ENCODE data around the gene TRABD2B. TPM values are rescaled to one million over a fixed set of nuclear protein-coding genes. Genes with fewer than 3 reads are reported as not detected.

TRABD2B gene
- total RNA-seq, 2 experiments from 2014 or later: not detected

DNA sequence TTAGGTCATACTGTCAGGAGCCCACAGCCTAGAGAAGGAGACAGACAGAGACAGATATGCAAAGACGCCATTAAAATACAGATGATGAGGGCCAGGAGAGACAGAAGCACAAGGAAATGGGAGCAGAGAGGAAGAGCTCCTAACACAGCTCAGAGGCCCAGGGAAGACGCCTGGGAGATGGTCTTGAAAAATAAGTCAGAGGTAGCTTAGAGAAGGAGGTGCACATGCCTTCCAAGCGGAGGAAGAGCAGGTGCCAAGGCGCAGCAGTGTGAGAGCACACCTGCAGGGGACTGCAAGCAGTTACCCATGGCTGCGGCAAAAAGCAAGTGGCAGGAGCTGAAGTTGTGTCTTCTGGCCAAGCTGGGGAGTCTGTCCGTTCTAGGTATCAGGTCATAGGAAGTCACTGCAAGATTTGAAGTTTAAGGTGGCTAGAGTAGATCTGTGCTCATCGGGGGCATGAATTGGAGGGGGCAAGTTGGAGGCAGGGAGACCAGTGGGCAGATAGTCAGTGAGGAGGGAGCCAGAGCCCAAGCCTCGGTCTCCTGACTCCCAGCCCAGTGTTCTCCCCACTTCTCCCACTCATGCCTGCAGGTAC, 1.3 kb upstream of the TRABD2B start:
- Mint-ChIP-seq H3K4me1 (ENCODE audit: low read depth) (peaks cover 5% of the 10 kb centered on the region), H3K36me3 (ENCODE audit: low read depth) (peaks cover 3% of the 10 kb centered on the region), H3K27me3 (ENCODE audit: low read depth) (peaks cover 38% of the 10 kb centered on the region), H3K9me3 (ENCODE audit: insufficient read depth) (no peaks in the 10 kb centered on the region), H3K4me3 (no peak overlapping the region), H3K27ac (no peak overlapping the region)
- no peak for ATAC-seq
- CTCF ChIA-PET: interaction anchor here (1.2 to 2.9 kb wide), 6 partner anchors 9 to 63 kb away, joined by 3 to 22 read pairs (median 4); no protein-coding TSS in a partner anchor
- POLR2A ChIA-PET: no interaction called here
- DNase-seq: no peak

DNA sequence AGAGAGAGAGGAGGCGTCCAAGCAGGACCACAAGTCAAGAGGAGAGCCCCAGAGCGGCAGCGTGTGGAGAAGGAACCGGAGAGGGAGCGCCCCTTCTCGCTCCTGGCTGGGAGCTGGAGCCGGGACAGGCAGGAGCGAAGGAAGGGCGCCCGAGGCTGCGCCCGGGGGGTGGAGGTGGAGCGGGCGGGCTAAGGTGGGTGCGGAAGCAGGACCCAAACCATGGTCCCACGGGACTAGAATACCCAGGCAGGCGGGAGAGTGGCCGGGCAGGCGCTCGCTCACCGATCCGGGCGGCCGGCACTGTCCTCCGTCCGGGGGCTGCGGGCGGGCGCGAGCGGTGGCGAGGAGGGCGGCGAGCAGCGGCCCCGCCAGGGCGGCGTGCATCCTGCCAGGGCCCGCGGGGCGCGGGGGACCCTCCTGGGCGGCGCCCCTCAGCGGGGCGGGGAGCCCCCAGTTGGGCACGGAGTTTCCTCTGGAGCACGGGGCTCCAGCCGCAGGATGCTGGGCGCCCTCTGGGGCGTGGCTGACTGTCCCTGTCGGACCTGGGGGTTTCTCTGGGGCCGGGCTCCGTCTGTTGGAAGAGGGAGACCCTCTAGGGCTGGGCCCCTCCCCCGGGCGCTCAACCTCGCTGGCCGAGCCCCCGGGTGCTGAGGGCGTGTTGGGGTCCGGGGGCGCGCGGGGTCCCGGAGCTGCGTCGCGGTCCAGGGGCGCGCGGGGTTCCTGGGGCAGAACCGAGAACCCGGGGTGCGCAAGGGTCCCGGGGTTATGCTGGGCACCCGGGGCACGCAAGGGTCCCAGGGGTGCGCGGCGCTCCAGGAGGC, 569 bp downstream of the TRABD2B start:
- peaks cover 3% of the 10 kb centered on the region for H3K36me3 Mint-ChIP-seq (ENCODE audit: low read depth)
- H3K27me3 Mint-ChIP-seq (ENCODE audit: low read depth): peaks cover 32% of the 10 kb centered on the region
- no peak overlapping the region for H3K27ac Mint-ChIP-seq
- CTCF ChIA-PET: interaction anchor here (0.7 to 2.9 kb wide), 7 partner anchors 9 to 240 kb away, joined by 3 to 22 read pairs (median 3); no protein-coding TSS in a partner anchor
- peak overlapping the region; percentile 48 for H3K4me3 Mint-ChIP-seq
- ATAC-seq: no peak
- POLR2A ChIA-PET: no interaction called here
- H3K9me3 Mint-ChIP-seq (ENCODE audit: insufficient read depth): no peaks in the 10 kb centered on the region
- peaks cover 5% of the 10 kb centered on the region for H3K4me1 Mint-ChIP-seq (ENCODE audit: low read depth)
- DNase-seq: no peak

DNA sequence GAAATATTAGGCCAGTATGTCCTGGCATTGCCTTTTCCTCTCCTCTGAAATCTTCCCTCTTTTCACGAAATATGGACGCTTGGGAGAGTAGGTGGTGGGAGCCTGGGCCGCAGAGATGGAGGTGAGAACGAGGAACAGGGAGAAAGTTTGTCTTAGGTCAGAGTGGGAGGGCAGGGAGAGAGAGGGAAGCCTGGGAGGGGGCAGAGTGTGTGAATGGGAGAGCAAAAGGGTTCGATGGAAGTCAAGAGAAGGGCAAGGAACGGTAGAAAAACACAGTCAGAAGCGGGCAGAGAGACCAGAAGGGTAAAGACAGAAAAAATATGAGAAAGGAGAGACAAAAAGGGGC, 1.2 kb downstream of the TRABD2B start:
- no peak for DNase-seq
- Mint-ChIP-seq H3K4me1 (ENCODE audit: low read depth) (peaks cover 5% of the 10 kb centered on the region), H3K27me3 (ENCODE audit: low read depth) (peaks cover 35% of the 10 kb centered on the region), H3K27ac (no peak overlapping the region), H3K36me3 (ENCODE audit: low read depth) (peaks cover 3% of the 10 kb centered on the region), H3K9me3 (ENCODE audit: insufficient read depth) (no peaks in the 10 kb centered on the region), H3K4me3 (peak overlapping the region; percentile 48)
- POLR2A ChIA-PET: no interaction called here
- CTCF ChIA-PET: no interaction called here
- no peak for ATAC-seq

DNA sequence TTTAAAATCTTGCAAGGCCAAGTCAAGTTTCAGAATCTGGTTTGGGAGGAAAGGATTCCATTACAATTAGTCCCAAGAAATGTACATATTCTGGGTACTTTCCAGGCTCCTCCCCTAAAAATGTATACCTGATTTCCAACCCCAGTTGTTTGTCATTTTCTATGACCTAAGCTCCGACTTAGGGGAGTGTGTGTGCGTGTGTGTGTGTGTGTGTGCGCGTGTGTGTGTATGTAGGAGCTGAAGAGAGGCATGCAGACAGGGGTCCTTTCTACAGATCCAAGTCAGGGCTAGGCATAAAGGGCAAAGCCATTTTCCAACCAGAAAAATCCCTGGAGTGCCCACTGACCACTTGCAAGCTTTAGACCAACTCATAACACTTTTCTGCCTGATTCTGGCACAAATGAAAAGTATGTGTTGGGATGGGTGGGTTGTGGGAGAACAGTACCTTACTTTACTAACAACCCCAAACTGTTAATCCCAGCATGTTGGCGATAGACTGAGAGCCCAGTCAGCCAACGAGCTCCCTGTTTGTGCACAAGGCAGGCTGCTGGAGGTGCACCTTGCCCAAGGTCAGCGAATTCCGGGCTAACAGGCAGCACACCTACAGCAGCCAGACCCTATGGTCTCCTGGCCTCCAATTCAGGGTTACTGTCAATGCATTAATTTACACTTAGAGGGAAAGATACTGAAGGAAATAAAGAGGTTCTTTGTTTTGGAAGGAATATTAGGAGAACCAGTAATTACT, 1.7 kb downstream of the TRABD2B start:
- ChIA-PET POLR2A (no interaction called here), CTCF (no interaction called here)
- DNase-seq (no peak), ATAC-seq (no peak)
- Mint-ChIP-seq H3K27me3 (ENCODE audit: low read depth) (peaks cover 38% of the 10 kb centered on the region), H3K4me1 (ENCODE audit: low read depth) (peaks cover 5% of the 10 kb centered on the region), H3K9me3 (ENCODE audit: insufficient read depth) (no peaks in the 10 kb centered on the region), H3K27ac (no peak overlapping the region), H3K36me3 (ENCODE audit: low read depth) (peaks cover 3% of the 10 kb centered on the region), H3K4me3 (no peak overlapping the region)

DNA sequence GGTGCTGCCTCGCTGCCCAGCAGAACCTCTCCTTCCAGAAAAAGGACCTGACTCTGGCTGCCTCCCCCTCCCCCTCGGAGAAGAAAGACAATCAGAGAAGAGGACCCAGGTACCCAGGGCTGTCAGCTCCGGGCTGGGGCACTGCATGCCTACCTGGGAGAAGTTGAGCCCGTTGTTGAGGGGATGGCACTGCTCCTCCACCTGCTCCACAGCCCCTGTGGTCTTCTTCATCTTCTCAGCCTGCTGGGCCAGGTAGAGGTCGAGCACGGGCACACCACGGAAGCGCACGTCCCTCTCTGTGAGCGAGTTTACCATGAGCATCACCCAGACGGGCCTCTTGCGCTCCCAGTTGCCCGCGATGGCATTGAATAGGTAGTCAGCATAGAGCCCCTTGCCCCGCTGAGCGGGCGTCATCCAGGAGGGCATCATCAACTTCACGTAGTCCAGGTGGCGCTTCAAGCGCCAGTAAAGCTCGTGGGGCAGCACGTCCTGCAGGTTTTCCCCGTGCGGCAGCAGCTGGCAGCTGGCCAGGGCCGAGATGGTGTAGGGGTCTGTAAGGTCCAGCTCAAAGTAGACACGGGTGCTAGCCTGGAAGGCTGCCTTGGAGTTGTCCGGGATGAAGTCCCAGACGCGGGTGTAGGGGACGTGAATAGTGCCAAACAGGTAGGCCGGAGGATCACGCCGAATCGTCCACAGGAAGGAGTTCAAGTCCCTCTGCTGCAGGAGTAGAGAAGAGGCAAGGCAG, 3.1 kb downstream of the TRABD2B start:
- Mint-ChIP-seq H3K36me3 (ENCODE audit: low read depth) (peaks cover 3% of the 10 kb centered on the region), H3K9me3 (ENCODE audit: insufficient read depth) (no peaks in the 10 kb centered on the region), H3K27ac (no peak overlapping the region), H3K4me1 (ENCODE audit: low read depth) (peaks cover 5% of the 10 kb centered on the region), H3K4me3 (no peak overlapping the region), H3K27me3 (ENCODE audit: low read depth) (peaks cover 35% of the 10 kb centered on the region)
- ATAC-seq (no peak), DNase-seq (no peak)
- POLR2A ChIA-PET: no interaction called here
- CTCF ChIA-PET: interaction anchor here (1.1 kb wide), 1 partner anchor 31 kb away, joined by 3 read pairs; no protein-coding TSS in a partner anchor

DNA sequence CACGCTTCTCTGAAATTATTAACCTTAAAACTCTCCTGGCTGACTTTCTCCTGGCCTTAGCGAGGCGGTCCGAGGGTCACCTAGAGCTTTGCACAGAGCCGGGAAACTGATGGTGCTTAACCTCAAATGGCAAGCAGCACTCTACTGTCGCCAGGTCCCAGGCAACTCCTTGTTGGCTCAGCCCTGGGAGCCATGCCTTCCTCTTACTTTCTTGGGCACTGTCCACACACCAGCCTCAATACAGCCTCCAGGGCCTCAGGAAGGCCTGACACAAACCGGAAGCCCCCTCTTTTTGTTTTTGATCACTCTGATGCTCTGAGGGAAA, 3.8 kb downstream of the TRABD2B start:
- peaks cover 5% of the 10 kb centered on the region for H3K4me1 Mint-ChIP-seq (ENCODE audit: low read depth)
- no peak for ATAC-seq
- peaks cover 3% of the 10 kb centered on the region for H3K36me3 Mint-ChIP-seq (ENCODE audit: low read depth)
- DNase-seq: no peak
- H3K27ac Mint-ChIP-seq: no peak overlapping the region
- no peaks in the 10 kb centered on the region for H3K9me3 Mint-ChIP-seq (ENCODE audit: insufficient read depth)
- peaks cover 30% of the 10 kb centered on the region for H3K27me3 Mint-ChIP-seq (ENCODE audit: low read depth)
- no peak overlapping the region for H3K4me3 Mint-ChIP-seq
- CTCF ChIA-PET: interaction anchor here (1.1 kb wide), 1 partner anchor 32 kb away, joined by 3 read pairs; no protein-coding TSS in a partner anchor
- POLR2A ChIA-PET: no interaction called here

DNA sequence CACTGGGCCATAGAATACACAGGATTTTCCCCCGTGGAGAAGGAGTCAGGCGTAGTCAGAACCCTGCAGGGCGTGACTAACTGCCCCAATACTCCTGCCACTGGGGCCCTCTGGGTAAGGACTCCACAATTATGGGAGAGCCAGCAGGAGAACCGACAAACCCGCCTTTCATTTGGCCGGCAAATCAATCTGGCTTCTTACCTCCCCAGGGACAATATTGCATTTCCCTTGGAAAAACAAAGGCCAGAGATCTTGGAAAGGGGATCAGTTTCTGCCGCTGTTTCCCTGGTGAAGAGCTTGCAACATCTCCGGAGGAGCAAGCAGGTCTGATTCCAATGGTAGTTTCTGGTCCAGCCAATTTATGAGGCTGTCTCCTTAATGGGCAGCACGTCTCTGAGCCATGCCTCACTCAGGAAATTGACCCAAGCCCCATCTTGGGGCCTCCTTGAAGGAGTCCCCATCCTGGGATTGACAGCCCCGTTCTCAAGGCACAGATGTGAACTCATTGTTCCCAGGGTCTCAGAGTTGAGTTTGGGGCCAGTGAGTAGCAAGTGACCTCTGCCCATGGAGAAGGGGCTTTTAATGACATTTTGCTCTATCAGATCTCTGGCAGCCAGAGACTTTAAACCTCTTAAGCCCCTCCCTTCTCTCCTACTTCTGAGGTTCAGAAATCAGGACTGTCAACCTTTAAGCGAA, 4.3 kb downstream of the TRABD2B start:
- Mint-ChIP-seq H3K27ac (no peak overlapping the region), H3K36me3 (ENCODE audit: low read depth) (peaks cover 3% of the 10 kb centered on the region), H3K4me1 (ENCODE audit: low read depth) (peaks cover 5% of the 10 kb centered on the region), H3K4me3 (no peak overlapping the region), H3K9me3 (ENCODE audit: insufficient read depth) (no peaks in the 10 kb centered on the region), H3K27me3 (ENCODE audit: low read depth) (peaks cover 27% of the 10 kb centered on the region)
- ChIA-PET POLR2A (no interaction called here), CTCF (interaction anchor here (1.1 kb wide), 1 partner anchor 32 kb away, joined by 3 read pairs; no protein-coding TSS in a partner anchor)
- ATAC-seq: no peak
- no peak for DNase-seq

DNA sequence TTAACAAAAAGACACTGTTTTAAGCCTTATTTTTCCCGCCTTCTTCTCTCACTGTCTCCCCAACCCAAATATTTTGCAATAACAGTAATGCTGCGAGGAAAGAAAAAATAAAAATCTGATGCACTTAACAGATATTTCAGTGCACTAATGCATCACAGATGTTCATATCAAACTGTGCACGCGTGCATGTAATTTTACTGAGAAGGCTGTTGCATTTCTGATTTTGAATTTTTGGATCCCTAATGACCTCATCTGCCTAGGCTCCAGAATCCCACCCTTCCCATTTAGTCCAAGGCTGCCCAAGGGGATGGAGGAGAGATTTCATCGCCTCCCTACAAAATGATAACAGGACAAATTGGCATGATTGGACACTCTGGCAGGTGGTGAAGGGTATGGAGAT, 5.5 kb downstream of the TRABD2B start:
- Mint-ChIP-seq H3K9me3 (ENCODE audit: insufficient read depth) (no peaks in the 10 kb centered on the region), H3K27me3 (ENCODE audit: low read depth) (peaks cover 25% of the 10 kb centered on the region), H3K4me3 (no peak overlapping the region), H3K4me1 (ENCODE audit: low read depth) (peaks cover 5% of the 10 kb centered on the region), H3K27ac (no peak overlapping the region), H3K36me3 (ENCODE audit: low read depth) (peaks cover 3% of the 10 kb centered on the region)
- ATAC-seq (no peak), DNase-seq (no peak)
- ChIA-PET CTCF (no interaction called here), POLR2A (no interaction called here)

DNA sequence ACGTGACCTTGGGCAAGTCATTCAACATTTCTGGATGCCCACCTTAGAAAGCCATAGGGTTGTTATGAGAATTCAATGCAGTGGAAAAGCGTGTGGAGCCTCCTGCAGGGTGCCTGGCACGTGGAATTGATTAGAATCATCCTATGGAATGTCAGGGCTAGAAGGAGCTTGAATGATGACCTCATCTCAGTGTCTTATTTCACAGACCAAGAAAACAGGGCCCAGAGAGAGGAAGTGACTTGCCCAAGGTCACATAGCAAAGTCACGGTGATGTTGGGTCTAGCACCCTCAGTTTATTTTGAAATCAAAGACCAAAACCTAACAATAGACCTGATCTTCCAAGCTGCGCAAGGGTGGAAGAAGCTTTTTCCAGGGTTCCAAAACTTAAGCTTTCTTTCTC, 6.0 kb downstream of the TRABD2B start:
- POLR2A ChIA-PET: no interaction called here
- Mint-ChIP-seq H3K9me3 (ENCODE audit: insufficient read depth) (no peaks in the 10 kb centered on the region), H3K27ac (no peak overlapping the region), H3K4me3 (no peak overlapping the region), H3K27me3 (ENCODE audit: low read depth) (peaks cover 27% of the 10 kb centered on the region), H3K4me1 (ENCODE audit: low read depth) (peaks cover 3% of the 10 kb centered on the region), H3K36me3 (ENCODE audit: low read depth) (peaks cover 2% of the 10 kb centered on the region)
- no peak for DNase-seq
- ATAC-seq: no peak
- CTCF ChIA-PET: no interaction called here

DNA sequence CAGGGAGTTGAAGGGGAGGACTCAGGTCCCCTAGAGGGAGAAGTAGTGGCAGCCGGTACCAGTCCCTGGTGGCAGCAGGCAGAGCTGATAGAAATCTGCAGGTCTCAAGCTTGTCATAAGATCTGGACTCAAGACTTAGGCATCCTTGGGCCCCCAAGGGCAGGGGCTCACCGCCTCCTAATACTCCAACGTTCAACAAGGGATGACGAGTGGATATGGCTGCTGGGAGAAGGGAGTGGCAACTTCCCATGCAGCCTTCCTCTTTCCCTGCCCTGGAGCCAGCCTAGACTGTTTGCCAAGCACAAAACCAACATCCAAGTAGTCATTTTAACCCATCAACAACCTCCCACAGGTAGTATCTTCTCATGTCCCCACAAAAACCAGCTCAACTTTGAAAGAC, 6.9 kb downstream of the TRABD2B start:
- POLR2A ChIA-PET: no interaction called here
- no peaks in the 10 kb centered on the region for H3K4me1 Mint-ChIP-seq (ENCODE audit: low read depth)

DNA sequence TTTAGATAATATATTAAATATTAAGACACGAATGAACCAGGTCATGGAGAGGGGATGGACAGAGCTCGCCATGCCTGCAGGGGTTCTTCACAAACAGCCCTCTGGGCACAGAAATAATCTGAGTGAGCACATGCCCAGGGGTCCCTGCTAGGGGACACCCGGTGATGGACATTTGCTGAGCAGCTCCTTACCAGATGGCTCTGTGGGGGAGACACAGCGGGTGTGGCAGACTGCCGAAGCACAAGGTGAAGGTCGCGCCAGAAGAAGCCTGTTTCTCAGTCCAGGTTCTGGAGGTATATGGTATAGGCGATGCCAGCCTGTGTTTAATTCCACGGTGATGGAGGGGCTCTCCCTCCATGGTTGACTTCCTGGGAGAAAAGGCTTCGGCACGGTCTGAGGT, 9.6 kb downstream of the TRABD2B start:
- H3K9me3 Mint-ChIP-seq (ENCODE audit: insufficient read depth): no peaks in the 10 kb centered on the region
- no peak overlapping the region for H3K27ac Mint-ChIP-seq
- ChIA-PET CTCF (interaction anchor here (1.2 kb wide), 1 partner anchor 10 kb away, joined by 3 read pairs; the partner anchor contains the start of gene TRABD2B), POLR2A (no interaction called here)
- DNase-seq: no peak
- no peaks in the 10 kb centered on the region for H3K36me3 Mint-ChIP-seq (ENCODE audit: low read depth)
- no peak overlapping the region for H3K4me3 Mint-ChIP-seq
- peaks cover 49% of the 10 kb centered on the region for H3K27me3 Mint-ChIP-seq (ENCODE audit: low read depth)
- peaks cover 3% of the 10 kb centered on the region for H3K4me1 Mint-ChIP-seq (ENCODE audit: low read depth)
- ATAC-seq: no peak

More for the DNA sequence above, 6.9 kb downstream of the TRABD2B start:
- Mint-ChIP-seq H3K27ac (no peak overlapping the region), H3K9me3 (ENCODE audit: insufficient read depth) (no peaks in the 10 kb centered on the region), H3K4me3 (no peak overlapping the region), H3K27me3 (ENCODE audit: low read depth) (peaks cover 28% of the 10 kb centered on the region), H3K36me3 (ENCODE audit: low read depth) (no peaks in the 10 kb centered on the region)
- ATAC-seq (no peak), DNase-seq (no peak)
- CTCF ChIA-PET: no interaction called here
